Aorta (tissue), 5 donors: ENCODE data around the gene ADRA1B. TPM values are rescaled to one million over a fixed set of nuclear protein-coding genes. Genes with fewer than 3 reads are reported as not detected.

Experiments
- ATAC-seq: fragments of 200-7000 bp; cut with Tn5 transposase; one replicate; pipeline ENCODE4 v1.9.1; 2022; ENCODE audit warnings: moderate library complexity; ENCODE audit not compliant: low FRiP score
- DNase-seq, 2 donors: peaks; one replicate each; pipeline ENCODE4 v3.0.0-alpha.2; 2020
- H3K27ac ChIP-seq, 2 donors: one replicate each; pipeline ENCODE4 v1.5.1; 2013; ENCODE audit warnings: low read length in 2 of 2, mild to moderate bottlenecking in 2 of 2, moderate library complexity in 2 of 2, control low read depth in 1 of 2, inconsistent platforms in 1 of 2, low read depth in 1 of 2
- H3K27me3 ChIP-seq, 2 donors: one replicate each; pipeline ENCODE4 v1.6.1; 2013; ENCODE audit warnings: control low read depth in 1 of 2, low read length in 1 of 2, mild to moderate bottlenecking in 1 of 2, moderate library complexity in 1 of 2; ENCODE audit not compliant: insufficient read depth in 2 of 2, control insufficient read depth in 1 of 2
- H3K36me3 ChIP-seq, 2 donors: one replicate each; pipeline ENCODE4 v1.6.1; 2013; ENCODE audit warnings: control low read depth in 1 of 2, low read length in 1 of 2, mild to moderate bottlenecking in 1 of 2; ENCODE audit not compliant: insufficient read depth in 2 of 2, control insufficient read depth in 1 of 2
- H3K4me1 ChIP-seq, 2 donors: one replicate each; pipeline ENCODE4 v1.6.1; 2013; ENCODE audit warnings: low read length in 2 of 2, control low read depth in 1 of 2, mild to moderate bottlenecking in 1 of 2, moderate library complexity in 1 of 2; ENCODE audit not compliant: insufficient read depth in 2 of 2, control insufficient read depth in 1 of 2
- H3K4me3 ChIP-seq, 2 donors: one replicate each; pipeline ENCODE4 v1.5.1; 2013; ENCODE audit warnings: low read length in 2 of 2, control low read depth in 1 of 2, mild to moderate bottlenecking in 1 of 2
- H3K9me3 ChIP-seq: one replicate; pipeline ENCODE4 v1.6.1; 2013; ENCODE audit warnings: mild to moderate bottlenecking, low read length; ENCODE audit not compliant: control insufficient read depth
- WGBS, 2 donors: extraction: QIAGEN DNeasy Blood & Tissue Kit; methylation state at CpG; one replicate each; pipeline ENCODE4 v1.1.7; 2013; 5-methylcytosine and 5-hydroxymethylcytosine counted together
- intact Hi-C, 2 donors: fragments of 100-400 bp; cut with DNase I; formaldehyde crosslinking; loops; one replicate each; pipeline versions ENCODE4 v1.14.2 to v1.15.0; 2022
- polyA plus RNA-seq, 2 donors: library from polyadenylated mRNA; stranded (reverse); fragments of 200-250 nt; gene quantifications; one replicate each; pipeline ENCODE4 v1.2.3, GENCODE V29; 2013
- total RNA-seq, 2 donors: library from RNA; stranded (reverse); fragmentation: NEBNext Ultra II Directional; extraction: Animal tissue kit (Norgen Biotek cat#: 25700); gene quantifications; one replicate each; pipeline ENCODE4 v1.2.1, GENCODE V29; 2021
- donor health status: healthy with polysubstance abuse.
- donor health status: Bipolar disorder and iron deficiency.
- donor health status: DM: no; HTN: no; CAD: no.
- donor health status: DM: no; HTN: no; CAD: no.
- donor health status: DM: yes; HTN: yes; CAD: no.

The ADRA1B gene
- total and polyA plus RNA-seq, 4 donors: 3.8 to 16.0 (median 6.7) TPM

- ATAC-seq: no peak
Observed at GRCh38 chr5:159947708-159948358, 31.6 kb downstream of the ADRA1B start.

GRCh38 chr5:159951387-159951786, 35.1 kb downstream of the ADRA1B start:
- intact Hi-C loops: no loop called here
- 46 to 56% methylated on average over 10 of the region's 10 CpGs for WGBS, 2 donors
- Histone ChIP-seq H3K27ac (no peak overlapping the region), H3K4me3 (no peak overlapping the region), H3K4me1 (no peaks in the 10 kb centered on the region), H3K9me3 (no peaks in the 10 kb centered on the region), H3K36me3 (peaks cover 0 to 3% of the 10 kb centered on the region in 2 donors), H3K27me3 (no peaks in the 10 kb centered on the region)
- no peak for ATAC-seq
- DNase-seq: no peak

More at GRCh38 chr5:159947708-159948358, 31.6 kb downstream of the ADRA1B start:
- WGBS, 2 donors: 80 to 82% methylated on average over 9 of the region's 9 CpGs
- no peak overlapping the region for H3K4me3 ChIP-seq
- H3K36me3 ChIP-seq: peaks cover 0 to 3% of the 10 kb centered on the region in 2 donors
- peaks cover 0 to 2% of the 10 kb centered on the region in 2 donors for H3K4me1 ChIP-seq
- H3K27me3 ChIP-seq: no peaks in the 10 kb centered on the region
- intact Hi-C loops: no loop called here
- no peak overlapping the region for H3K27ac ChIP-seq
- H3K9me3 ChIP-seq: no peaks in the 10 kb centered on the region
- no peak for DNase-seq

GRCh38 chr5:159951834-159952233, 35.6 kb downstream of the ADRA1B start:
- 83 to 86% methylated on average over 3 of the region's 3 CpGs for WGBS, 2 donors
- no peak for DNase-seq
- no peak overlapping the region for H3K27ac ChIP-seq
- intact Hi-C loops: no loop called here
- H3K4me1 ChIP-seq: no peaks in the 10 kb centered on the region
- H3K36me3 ChIP-seq: peaks cover 0 to 3% of the 10 kb centered on the region in 2 donors
- no peaks in the 10 kb centered on the region for H3K27me3 ChIP-seq
- H3K9me3 ChIP-seq: no peaks in the 10 kb centered on the region
- ATAC-seq: no peak
- no peak overlapping the region for H3K4me3 ChIP-seq

- Histone ChIP-seq H3K27me3 (no peaks in the 10 kb centered on the region), H3K9me3 (no peaks in the 10 kb centered on the region), H3K27ac (no peak overlapping the region), H3K4me3 (no peak overlapping the region), H3K4me1 (no peaks in the 10 kb centered on the region), H3K36me3 (no peaks in the 10 kb centered on the region)
- WGBS, 2 donors: 90 to 96% methylated on average over 3 of the region's 3 CpGs
- ATAC-seq (no peak), DNase-seq (no peak)
- intact Hi-C loops: no loop called here
Observed at GRCh38 chr5:159953609-159954008, 37.3 kb downstream of the ADRA1B start.

GRCh38 chr5:159955056-159955624, 38.9 kb downstream of the ADRA1B start:
- ATAC-seq (no peak), DNase-seq (no peak)
- no peaks in the 10 kb centered on the region for H3K27me3 ChIP-seq
- H3K9me3 ChIP-seq: no peaks in the 10 kb centered on the region
- no peak overlapping the region for H3K4me3 ChIP-seq
- no peaks in the 10 kb centered on the region for H3K36me3 ChIP-seq
- H3K4me1 ChIP-seq: peaks cover 0 to 3% of the 10 kb centered on the region in 2 donors
- intact Hi-C loops: no loop called here
- peak overlapping the region in 1 of 2 donors; percentile 60 for H3K27ac ChIP-seq
- 95 to 97% methylated on average over 6 of the region's 6 CpGs for WGBS, 2 donors

GRCh38 chr5:159956074-159956473, 39.8 kb downstream of the ADRA1B start:
- ATAC-seq (no peak), DNase-seq (no peak)
- Histone ChIP-seq H3K27me3 (no peaks in the 10 kb centered on the region), H3K36me3 (no peaks in the 10 kb centered on the region), H3K4me1 (peaks cover 0 to 3% of the 10 kb centered on the region in 2 donors), H3K4me3 (no peak overlapping the region), H3K9me3 (no peaks in the 10 kb centered on the region), H3K27ac (peak overlapping the region in 1 of 2 donors; percentile 20)
- 0 to 4% methylated on average over 1 of the region's 1 CpG for WGBS, 2 donors
- intact Hi-C loops: no loop called here

GRCh38 chr5:159961176-159962160, 45.2 kb downstream of the ADRA1B start:
- 83 to 85% methylated on average over 8 of the region's 8 CpGs for WGBS, 2 donors
- intact Hi-C loops: no loop called here
- H3K27me3 ChIP-seq: no peaks in the 10 kb centered on the region
- no peaks in the 10 kb centered on the region for H3K36me3 ChIP-seq
- ATAC-seq (no peak), DNase-seq (no peak)
- H3K4me1 ChIP-seq: peaks cover 0 to 3% of the 10 kb centered on the region in 2 donors
- no peak overlapping the region for H3K4me3 ChIP-seq
- no peaks in the 10 kb centered on the region for H3K9me3 ChIP-seq
- no peak overlapping the region for H3K27ac ChIP-seq

- intact Hi-C loops: no loop called here
- Histone ChIP-seq H3K36me3 (no peaks in the 10 kb centered on the region), H3K27ac (no peak overlapping the region), H3K4me3 (no peak overlapping the region), H3K27me3 (no peaks in the 10 kb centered on the region), H3K9me3 (no peaks in the 10 kb centered on the region), H3K4me1 (peaks cover 0 to 3% of the 10 kb centered on the region in 2 donors)
- no peak for ATAC-seq
- 92 to 95% methylated on average over 4 of the region's 4 CpGs for WGBS, 2 donors
- no peak for DNase-seq
Observed at GRCh38 chr5:159962214-159962613, 45.9 kb downstream of the ADRA1B start.
